ENCODE data around the gene CHD6.

CHD6 gene

DNA sequence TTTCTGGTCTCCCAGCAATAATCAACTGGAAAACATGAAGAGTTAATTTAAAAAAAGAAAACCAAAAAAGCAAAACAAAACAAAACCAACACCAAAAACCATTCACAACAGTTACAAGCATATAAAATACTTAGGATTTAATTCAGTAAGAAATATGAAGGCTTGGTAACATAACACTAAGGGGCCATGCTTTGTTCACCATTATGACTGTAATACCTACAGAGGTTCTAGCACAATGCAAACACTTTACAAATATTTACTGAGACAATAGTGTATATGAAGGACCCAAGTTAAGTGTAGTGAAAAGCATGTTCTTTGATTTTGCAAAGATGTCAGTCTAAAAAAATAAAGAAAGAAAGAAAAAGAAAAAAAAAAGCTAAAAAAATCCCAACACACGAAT is 141.7 kb downstream of the CHD6 start:
- Histone ChIP-seq H4K20me1 (ENCODE audit: insufficient read depth, low read length) (no peaks in the 10 kb centered on the region), H3K9me2 (ENCODE audit: low read depth, low read length) (no peaks in the 10 kb centered on the region), H3K27me3 (ENCODE audit: insufficient read depth, low read length) (no peaks in the 10 kb centered on the region), H3K4me1 (ENCODE audit: insufficient read depth, low read length, severe bottlenecking) (peaks cover 19% of the 10 kb centered on the region), H3K27ac (ENCODE audit: low read depth, low read length, poor library complexity, severe bottlenecking) (peak overlapping the region; percentile 6), H2AFZ (ENCODE audit: low read length) (no peak overlapping the region), H3K79me2 (ENCODE audit: insufficient read depth, low read length) (no peaks in the 10 kb centered on the region), H3K9me3 (ENCODE audit: low read length) (no peaks in the 10 kb centered on the region), H3K36me3 (ENCODE audit: insufficient read depth, low read length) (peaks cover 21% of the 10 kb centered on the region), H3K4me2 (ENCODE audit: low read length) (no peak overlapping the region), H3F3A (ENCODE audit: insufficient read depth, low read length) (no peaks in the 10 kb centered on the region), H3K4me3 (ENCODE audit: low read depth, low read length, poor library complexity, severe bottlenecking) (no peak overlapping the region), H3K9ac (ENCODE audit: low read length) (no peak overlapping the region)
- TF ChIP-seq EZH2 (IDR thresholded peaks at IDR 0.05; ENCODE audit: borderline replicate concordance, low read length), result no peak
- TF ChIP-seq, protein P1, sequence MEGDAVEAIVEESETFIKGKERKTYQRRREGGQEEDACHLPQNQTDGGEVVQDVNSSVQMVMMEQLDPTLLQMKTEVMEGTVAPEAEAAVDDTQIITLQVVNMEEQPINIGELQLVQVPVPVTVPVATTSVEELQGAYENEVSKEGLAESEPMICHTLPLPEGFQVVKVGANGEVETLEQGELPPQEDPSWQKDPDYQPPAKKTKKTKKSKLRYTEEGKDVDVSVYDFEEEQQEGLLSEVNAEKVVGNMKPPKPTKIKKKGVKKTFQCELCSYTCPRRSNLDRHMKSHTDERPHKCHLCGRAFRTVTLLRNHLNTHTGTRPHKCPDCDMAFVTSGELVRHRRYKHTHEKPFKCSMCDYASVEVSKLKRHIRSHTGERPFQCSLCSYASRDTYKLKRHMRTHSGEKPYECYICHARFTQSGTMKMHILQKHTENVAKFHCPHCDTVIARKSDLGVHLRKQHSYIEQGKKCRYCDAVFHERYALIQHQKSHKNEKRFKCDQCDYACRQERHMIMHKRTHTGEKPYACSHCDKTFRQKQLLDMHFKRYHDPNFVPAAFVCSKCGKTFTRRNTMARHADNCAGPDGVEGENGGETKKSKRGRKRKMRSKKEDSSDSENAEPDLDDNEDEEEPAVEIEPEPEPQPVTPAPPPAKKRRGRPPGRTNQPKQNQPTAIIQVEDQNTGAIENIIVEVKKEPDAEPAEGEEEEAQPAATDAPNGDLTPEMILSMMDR (IDR thresholded peaks at IDR 0.05; ENCODE audit: low read length), result no peak

- Histone ChIP-seq H2AFZ (ENCODE audit: low read length) (no peak overlapping the region), H3K9me3 (ENCODE audit: low read length) (no peaks in the 10 kb centered on the region), H3K4me2 (ENCODE audit: low read length) (no peak overlapping the region), H3K27ac (ENCODE audit: low read depth, low read length, poor library complexity, severe bottlenecking) (peak overlapping the region; percentile 6), H3K27me3 (ENCODE audit: insufficient read depth, low read length) (no peaks in the 10 kb centered on the region), H4K20me1 (ENCODE audit: insufficient read depth, low read length) (no peaks in the 10 kb centered on the region), H3K4me3 (ENCODE audit: low read depth, low read length, poor library complexity, severe bottlenecking) (no peak overlapping the region), H3K36me3 (ENCODE audit: insufficient read depth, low read length) (peaks cover 21% of the 10 kb centered on the region), H3F3A (ENCODE audit: insufficient read depth, low read length) (no peaks in the 10 kb centered on the region), H3K4me1 (ENCODE audit: insufficient read depth, low read length, severe bottlenecking) (peaks cover 19% of the 10 kb centered on the region), H3K9ac (ENCODE audit: low read length) (no peak overlapping the region), H3K79me2 (ENCODE audit: insufficient read depth, low read length) (no peaks in the 10 kb centered on the region), H3K9me2 (ENCODE audit: low read depth, low read length) (no peaks in the 10 kb centered on the region)
- TF ChIP-seq EZH2 (IDR thresholded peaks at IDR 0.05; ENCODE audit: borderline replicate concordance, low read length), result no peak
- TF ChIP-seq, protein P1 (IDR thresholded peaks at IDR 0.05; ENCODE audit: low read length), result no peak
Measured at GRCh38 chr20:41476013-41476441, 142.2 kb downstream of the CHD6 start.

DNA sequence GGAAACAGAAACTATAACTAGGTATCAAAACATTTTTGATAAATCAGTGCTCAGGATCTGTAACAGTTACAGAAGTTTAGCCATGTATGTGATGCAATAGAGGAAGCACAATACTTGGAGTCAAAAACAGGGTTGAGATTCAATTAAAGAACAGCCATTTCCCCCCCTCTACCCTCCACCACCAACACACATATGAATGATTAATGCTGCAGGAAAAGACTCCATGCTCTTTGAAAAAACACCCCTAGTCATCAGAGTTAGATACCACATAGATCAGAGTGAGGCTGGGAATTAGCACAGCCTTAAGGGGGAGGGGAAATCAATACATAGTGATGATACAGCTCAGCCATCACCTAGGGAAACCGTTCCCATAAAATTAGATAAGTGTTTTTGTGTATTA is 142.7 kb downstream of the CHD6 start:
- Histone ChIP-seq H3K4me3 (ENCODE audit: low read depth, low read length, poor library complexity, severe bottlenecking) (no peak overlapping the region), H3F3A (ENCODE audit: insufficient read depth, low read length) (no peaks in the 10 kb centered on the region), H3K9me2 (ENCODE audit: low read depth, low read length) (no peaks in the 10 kb centered on the region), H3K27me3 (ENCODE audit: insufficient read depth, low read length) (no peaks in the 10 kb centered on the region), H3K4me1 (ENCODE audit: insufficient read depth, low read length, severe bottlenecking) (peaks cover 16% of the 10 kb centered on the region), H3K27ac (ENCODE audit: low read depth, low read length, poor library complexity, severe bottlenecking) (no peak overlapping the region), H3K9me3 (ENCODE audit: low read length) (no peaks in the 10 kb centered on the region), H2AFZ (ENCODE audit: low read length) (no peak overlapping the region), H3K4me2 (ENCODE audit: low read length) (no peak overlapping the region), H3K79me2 (ENCODE audit: insufficient read depth, low read length) (no peaks in the 10 kb centered on the region), H3K36me3 (ENCODE audit: insufficient read depth, low read length) (peaks cover 26% of the 10 kb centered on the region), H3K9ac (ENCODE audit: low read length) (no peak overlapping the region), H4K20me1 (ENCODE audit: insufficient read depth, low read length) (no peaks in the 10 kb centered on the region)
- TF ChIP-seq EZH2 (IDR thresholded peaks at IDR 0.05; ENCODE audit: borderline replicate concordance, low read length), result no peak
- TF ChIP-seq, protein P1 (IDR thresholded peaks at IDR 0.05; ENCODE audit: low read length), result no peak

All from OCI-LY1 (cell line).